Upper lobe of left lung (tissue), 4 donors: ENCODE results near the gene KCNA3.
A peak's percentile ranks its signal among the peaks of the same experiment; 100 is the strongest.

ENCODE experiments used
- EP300 ChIP-seq, 4 donors: sonication (generic); formaldehyde crosslinking; IDR thresholded peaks; one replicate each; pipeline ENCODE4 v1.5.1; 2017; ENCODE audit warnings: antibody characterized with exemption in 4 of 4, control low read depth in 2 of 4
- POLR2A ChIP-seq, 4 donors: fragments of 450-650 bp; IDR thresholded peaks; one replicate each; pipeline ENCODE4 v1.5.1; 2016 to 2017; ENCODE audit warnings: antibody characterized with exemption in 4 of 4, mild to moderate bottlenecking in 2 of 4
- TF ChIP-seq, protein P1 (sequence below), 6 experiments: fragments of 450-650 bp in 4 of 6; fragments of 200-600 bp in 2 of 6; sonication (generic) in 2 of 6; IDR thresholded peaks; one replicate each; pipeline ENCODE4 v1.5.1; 2016 to 2019; ENCODE audit warnings: antibody characterized with exemption in 6 of 6

DNA sequence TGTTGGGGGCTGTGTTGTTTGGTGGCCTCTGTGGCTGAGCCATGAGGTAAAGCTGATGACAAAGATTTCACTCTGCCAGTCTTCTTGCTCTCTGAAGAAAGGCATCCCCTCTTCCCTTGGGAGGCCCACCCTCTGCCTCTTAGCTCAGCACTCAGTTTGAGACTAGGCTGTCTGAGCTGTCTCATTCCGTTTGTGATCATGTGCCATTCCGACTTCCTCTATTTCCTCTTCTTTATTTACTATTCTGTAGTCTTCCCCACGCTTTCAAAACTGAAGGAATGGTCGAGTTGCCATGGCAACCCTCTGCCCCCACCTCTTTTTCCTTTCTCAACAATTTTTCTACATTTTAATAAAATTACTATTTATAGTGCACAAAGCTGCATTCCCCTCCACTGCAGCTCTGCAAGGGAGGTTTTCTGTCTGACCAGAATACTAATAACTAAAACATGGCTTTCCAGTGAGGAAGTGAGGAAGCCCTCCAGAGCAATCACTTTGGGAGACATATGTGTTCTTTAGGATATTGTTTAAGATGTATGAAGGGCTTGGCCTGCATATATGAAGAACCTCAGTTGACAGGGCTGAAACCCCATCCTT lies 30.8 kb downstream of the KCNA3 start:
- TF ChIP-seq POLR2A (IDR thresholded peaks at IDR 0.05) (peak in 1 of 4 donors; percentile 36), EP300 (IDR thresholded peaks at IDR 0.05) (no peak)
- TF ChIP-seq, protein P1, sequence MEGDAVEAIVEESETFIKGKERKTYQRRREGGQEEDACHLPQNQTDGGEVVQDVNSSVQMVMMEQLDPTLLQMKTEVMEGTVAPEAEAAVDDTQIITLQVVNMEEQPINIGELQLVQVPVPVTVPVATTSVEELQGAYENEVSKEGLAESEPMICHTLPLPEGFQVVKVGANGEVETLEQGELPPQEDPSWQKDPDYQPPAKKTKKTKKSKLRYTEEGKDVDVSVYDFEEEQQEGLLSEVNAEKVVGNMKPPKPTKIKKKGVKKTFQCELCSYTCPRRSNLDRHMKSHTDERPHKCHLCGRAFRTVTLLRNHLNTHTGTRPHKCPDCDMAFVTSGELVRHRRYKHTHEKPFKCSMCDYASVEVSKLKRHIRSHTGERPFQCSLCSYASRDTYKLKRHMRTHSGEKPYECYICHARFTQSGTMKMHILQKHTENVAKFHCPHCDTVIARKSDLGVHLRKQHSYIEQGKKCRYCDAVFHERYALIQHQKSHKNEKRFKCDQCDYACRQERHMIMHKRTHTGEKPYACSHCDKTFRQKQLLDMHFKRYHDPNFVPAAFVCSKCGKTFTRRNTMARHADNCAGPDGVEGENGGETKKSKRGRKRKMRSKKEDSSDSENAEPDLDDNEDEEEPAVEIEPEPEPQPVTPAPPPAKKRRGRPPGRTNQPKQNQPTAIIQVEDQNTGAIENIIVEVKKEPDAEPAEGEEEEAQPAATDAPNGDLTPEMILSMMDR (IDR thresholded peaks at IDR 0.05), result no peak
